ENCODE measurements around the gene TMEM114.

Gene TMEM114

DNA sequence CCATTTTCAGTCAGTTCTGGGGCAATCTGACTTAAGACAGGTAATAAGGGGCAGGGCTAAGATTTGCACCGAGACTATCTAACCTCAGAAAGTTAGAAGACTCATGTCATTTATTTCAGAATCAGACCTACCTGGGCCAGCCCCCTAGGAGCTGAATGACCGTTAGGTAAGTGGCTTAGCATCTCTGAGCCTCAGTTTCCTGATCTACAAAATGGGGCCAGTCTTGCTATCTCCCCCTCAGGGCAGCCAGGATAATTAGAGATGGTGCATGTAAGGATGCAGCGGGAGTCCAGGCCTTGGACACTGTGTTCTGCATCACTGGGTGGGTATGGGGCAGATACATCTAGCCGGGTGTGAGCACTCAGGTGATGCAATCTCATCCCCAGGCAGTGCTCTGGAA, 20.8 kb upstream of the TMEM114 start:
- no peak for DNase-seq

DNA sequence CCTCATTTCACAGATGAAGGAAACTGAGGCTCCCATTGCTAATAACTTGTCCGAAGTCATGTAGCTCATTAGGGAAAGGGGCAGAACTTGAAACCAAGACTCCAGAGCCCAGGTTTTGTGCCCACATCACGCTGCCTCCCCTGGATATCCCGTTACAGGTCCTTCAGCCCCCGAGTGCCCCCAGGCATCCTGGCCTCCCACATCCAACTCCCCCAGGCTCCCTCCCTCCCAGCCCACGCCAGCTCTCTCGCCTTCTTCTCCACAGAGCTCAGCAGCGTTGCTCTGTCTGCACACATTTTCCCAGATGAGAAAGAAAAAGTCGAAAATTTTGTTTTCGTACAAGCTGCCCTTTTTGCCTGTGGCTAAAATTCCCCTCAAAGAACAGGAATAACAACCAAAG, 16.9 kb upstream of the TMEM114 start:
- DNase-seq: no peak

DNA sequence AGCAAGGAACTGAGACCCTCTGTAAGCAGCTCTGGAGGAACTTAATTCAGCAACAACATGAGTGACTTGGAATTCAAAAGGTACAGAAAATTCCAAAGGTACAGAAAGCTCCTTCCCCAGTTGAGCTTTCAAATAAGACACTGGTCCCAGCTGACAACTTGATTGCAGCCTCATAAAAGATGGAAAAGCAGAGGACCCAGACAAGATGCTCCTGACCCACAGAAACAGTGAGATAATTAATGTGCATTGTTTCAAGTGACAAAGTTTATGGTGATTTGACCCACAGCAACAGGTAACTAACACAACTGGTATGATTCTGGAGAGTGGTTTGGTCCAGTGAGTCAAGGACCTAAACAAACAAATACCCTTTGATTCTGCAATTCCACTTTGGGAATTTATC, 15.2 kb upstream of the TMEM114 start:
- no peak for DNase-seq

DNA sequence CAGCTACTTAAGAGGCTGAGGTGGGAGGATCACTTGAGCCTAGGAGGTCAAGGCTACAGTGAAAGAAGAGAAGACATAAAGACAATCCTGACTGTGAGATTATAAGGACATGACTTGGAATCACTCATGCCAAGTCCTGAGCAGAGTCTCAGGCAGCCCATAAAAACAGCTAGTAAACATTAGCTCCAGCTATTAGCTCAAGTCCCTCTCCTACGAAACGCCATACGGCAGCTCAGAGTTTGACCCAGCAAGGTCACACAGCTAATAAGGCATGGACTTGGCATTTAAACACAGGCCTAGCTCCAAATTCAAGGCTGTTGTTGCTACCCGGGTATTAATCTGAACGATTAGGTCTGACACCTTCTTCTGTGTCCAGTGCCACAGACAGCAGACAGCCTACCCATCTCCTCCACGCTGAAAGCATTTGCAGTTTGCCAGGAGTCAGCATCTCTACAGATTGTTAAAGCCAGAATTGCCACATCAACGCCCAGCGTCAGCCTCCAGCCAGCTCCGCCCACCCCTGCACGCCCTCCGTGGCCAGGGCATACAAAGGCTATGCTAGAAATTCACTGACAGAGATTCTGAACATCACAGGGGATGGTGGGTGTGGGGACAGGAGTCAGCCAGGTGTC, 9.9 kb upstream of the TMEM114 start:
- no peak for DNase-seq

DNA sequence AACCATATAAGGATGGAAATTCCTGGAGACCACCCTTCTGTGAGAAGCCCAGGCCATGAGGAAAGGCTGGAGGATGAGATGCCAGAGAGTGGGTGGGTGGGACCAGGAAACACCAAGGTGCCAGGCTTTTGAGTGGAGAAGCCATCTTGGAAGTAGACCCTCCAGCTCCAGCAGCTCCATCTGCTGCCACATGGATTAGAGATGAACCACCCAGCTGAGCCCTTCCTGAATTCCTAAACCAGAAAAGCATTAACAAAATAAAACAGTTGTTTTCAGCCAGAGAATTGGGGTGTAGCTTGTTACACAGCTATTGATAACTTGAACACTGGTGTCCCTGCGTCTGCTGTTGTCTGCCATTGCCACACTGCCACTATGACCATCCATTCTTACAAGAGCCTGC, 6.3 kb upstream of the TMEM114 start:
- no peak for DNase-seq

DNA sequence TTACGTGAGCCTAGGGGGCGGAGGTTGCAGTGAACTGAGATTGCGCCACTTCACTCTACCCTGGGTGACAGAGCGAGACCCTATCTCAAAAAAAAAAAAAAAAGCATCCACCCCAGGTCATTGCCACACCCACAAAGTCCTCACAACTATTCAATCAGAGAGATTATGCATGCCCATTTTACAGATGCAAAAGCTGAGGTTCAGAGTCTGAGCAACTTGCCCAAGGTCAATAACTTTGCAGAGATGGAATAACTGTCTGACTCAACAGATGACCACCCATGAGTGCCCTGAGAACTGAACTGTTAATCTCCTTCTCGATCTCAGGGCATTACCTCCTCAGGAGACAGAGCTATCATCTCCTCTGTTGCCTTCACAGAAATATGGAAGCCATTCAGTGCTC, 5.5 kb upstream of the TMEM114 start:
- no peak for DNase-seq

DNA sequence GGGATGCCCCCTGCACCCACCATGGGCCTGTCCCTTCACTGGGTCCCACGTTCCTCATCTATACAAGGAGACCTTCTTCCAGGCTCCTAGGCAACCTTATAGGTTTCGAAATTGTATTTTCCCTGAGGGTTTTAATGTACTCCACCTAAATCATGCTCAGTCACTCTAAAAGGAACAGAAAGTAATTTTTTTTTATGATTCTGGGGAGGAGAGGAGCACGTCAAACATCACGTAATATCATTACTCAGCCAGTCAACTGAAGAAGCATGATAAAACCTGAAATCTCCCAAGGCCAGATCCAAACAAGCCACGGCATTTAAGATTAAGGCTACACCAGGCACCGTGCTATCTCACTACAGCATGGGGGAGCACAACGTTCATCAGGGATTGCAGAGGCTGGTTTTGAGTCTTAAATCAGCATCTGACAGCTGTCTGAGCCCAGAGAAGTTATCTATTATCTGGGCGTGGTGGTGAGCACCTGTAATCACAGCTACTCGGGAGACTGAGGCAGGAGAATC, 3.9 kb upstream of the TMEM114 start:
- DNase-seq: no peak

DNA sequence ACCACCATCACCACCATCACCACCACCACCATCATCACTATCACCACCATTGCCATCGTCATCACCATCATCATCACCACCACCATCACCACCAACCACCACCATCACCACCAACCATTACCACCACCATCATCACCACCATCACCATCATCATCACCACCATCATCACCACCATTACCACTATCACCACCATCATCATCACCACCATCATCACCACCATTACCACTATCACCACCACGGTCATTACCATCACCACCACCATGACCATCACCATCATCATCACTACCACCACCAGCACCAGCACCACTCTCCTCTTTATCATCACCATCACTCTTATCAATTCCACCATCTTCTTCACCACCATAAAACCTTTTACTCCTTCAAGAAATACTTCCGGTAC, 1.1 kb upstream of the TMEM114 start:
- no peak for DNase-seq

DNA sequence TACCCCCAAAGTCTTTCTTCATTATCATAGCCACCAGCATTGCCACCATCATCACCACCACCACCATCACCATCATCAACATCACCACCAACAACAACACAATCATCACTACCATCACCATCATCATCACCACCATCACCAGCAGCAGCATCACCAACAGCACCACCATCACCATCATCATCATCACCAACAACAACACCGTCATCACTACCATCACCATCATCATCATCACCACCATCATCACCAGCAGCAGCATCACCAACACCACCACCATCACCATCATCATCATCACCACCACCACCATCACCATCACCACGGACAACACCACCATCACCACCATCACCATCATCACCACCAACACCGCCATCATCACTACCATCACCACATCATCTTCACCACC, 500 bp upstream of the TMEM114 start:
- no peak for DNase-seq

DNA sequence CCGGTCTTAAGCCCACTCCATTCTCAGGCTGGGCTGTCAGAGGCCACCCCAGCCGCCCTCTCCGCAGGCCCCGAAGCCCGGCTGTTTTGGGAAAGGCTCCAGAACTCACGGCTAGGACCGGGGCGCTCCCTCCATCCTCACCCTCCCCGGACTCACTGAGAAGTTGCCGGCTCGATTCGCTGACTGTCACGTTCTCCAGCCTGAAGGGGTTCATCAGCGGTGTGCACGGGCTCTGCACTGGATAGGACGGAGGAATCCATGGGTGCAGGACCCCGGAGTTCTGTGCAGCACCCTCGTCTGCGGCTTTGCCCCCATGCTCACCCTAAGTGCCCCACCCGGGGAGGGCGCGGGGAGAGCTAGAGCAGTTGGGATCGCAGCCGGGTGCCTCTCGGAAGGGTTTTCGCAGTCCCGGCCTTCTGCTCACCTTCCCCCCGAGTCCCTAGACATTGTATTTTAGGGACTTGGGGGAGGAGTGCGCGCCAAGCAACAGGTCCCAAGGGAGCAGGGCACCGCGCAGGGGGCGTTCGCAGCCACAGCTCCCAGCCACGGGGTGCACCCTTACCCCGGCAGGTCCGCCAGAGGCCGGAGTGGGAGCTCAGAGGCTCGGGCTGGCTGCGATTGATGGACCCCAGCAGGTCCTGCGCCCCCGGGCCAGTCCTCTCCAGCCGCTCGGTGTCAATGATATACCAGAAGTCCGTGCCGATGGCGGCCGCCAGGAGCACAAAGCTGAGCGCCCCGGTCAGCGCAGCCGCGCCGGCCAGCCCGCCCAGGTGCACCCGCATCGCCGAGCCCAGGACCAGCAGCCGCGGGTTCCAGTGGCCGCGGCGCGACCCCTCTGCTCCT, 1.0 kb downstream of the TMEM114 start:
- no peak for DNase-seq

DNA sequence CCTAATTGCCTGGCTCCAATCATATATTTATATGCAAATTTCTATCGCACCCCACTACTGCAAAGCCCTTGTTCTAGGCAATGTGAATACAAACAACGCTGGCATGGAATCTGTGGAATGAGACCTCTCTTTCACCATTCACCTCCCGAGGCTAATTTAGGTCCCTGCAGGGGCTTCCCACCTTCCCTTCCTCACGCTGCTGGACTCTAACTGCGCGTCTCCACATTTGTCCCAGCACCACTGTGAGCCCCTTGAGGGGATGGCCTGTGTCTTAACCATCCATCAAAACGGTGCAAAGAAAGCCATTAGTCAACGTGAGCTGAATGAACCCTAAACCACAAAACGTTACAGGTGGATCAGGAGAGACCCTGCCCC, 1.6 kb downstream of the TMEM114 start:
- DNase-seq: no peak

DNA sequence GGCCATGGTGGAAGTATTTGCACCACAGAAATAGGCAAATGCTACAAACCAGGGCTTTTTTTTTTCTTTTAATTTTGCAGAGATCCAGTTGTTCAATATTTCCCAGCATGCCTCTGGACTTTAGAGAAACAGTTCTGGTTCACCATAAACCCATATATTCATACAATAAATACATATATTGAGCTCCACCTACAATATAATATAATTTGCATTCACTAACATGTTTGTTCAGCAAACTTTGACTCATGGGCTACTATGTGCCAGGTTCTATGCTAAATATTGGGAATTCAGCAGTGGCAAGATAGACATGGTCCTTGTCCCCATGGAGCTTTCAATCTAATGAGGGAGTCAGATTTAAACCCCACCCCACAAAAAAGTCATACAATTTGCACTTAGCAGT, 3.2 kb downstream of the TMEM114 start:
- no peak for DNase-seq

DNA sequence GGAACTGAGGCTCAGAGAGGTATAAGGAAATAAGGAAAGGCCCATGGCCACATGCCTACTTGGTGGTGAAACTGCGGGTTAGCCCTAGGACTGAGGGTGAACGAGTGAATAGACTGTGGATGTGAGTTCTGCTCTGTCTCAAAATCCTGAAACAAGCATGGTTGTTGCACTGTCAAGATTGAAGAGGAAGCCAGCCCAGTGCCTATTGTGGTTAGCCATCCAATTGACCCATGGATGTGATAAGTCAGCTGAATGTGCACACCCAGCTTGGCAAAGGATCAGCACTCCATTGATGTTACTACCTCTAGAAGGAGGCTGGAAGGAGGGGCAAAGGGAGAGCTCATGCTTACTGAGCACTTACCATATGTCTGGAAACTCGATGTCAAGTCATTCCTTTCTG, 4.5 kb downstream of the TMEM114 start:
- no peak for DNase-seq

DNA sequence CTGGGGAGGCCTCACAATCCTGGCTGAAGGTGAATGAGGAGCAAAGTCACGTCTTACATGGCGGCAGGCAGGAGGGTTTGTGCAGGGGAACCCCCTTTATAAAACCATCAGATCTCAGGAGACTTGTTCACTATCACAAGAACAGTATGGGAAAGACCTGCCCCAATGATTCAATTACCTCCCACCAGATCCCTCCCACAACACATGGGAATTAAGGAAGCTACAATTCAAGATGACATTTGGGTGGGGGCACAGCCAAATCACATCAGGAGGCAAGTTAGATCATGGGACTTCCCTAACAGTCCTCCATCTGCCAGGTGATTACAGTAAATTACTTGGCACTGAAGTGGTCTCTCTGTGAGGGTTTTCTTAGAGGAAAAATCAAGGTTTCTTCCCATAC, 5.3 kb downstream of the TMEM114 start:
- DNase-seq: no peak

DNA sequence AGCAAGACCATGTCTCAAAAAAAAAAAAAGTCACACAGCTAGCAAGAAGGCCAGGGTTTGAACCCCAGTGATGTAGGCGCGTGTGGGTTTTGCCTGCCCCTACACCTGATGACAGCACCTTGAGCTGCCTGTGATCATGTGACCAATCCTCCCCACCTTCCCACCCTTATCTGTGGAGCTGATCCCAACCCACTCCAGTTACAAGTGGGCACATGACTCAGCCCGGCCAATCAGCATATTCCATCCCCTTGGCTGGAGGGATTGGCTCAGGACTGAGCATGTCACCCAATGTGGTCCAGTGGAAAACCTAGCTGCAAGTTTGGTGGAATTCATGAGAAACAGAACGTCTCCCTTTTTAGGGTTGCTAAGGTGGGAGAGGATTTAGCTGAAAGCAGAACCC, 6.6 kb downstream of the TMEM114 start:
- no peak for DNase-seq

DNA sequence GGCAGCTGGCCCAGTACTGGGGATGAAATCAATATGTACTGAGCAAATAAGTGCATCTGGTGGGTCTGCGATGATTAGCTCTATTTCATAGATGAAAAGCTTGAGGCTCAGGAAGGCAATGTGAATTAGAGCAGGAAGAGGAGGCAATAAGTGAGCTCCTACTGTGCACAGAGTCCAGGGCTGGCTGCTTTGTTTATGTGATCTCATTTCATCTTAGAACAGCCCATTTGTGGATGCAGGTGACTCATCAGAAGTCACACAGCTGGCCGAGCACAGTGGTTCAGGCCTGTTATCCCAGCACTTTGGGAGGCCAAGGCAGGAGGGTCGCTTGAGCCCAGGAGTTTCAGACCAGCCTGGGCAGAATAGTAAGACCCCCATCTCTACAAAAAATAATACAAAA, 7.1 kb downstream of the TMEM114 start:
- no peak for DNase-seq

DNA sequence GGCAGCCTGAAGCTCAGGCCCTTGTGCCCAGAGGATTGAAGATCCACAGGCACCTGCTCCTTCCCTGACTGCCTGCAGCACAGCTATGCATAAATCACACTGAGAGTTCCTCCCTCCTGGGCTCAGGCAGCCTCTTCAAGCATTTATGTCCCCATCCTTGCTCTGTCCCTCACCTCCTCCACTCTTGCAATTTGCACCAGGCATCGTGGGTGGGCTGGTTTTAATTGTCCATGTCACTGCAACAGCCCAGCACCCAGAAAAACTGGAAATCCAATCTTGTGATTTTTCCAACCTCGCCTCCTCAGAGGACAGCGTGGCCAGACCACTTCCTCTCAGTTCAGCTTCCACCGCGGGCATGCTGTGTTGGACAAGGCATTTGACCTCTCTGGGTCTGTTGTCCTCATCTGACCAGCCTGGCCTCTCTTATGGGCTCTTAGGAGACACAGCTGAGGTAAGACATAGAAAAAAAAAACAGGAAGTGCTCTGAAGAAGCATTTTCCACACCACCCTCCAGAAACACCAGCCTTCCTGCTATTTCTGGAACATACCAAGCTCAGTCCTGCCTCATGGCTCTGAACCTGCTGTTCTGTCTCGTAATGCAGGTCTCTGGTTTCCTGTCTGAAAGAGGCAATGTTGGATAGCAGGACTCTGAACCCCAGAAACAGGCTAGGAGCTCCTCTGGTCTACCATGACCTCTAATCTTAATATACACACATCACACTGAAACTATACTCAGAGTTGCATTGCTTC, 8.3 kb downstream of the TMEM114 start:
- no peak for DNase-seq

DNA sequence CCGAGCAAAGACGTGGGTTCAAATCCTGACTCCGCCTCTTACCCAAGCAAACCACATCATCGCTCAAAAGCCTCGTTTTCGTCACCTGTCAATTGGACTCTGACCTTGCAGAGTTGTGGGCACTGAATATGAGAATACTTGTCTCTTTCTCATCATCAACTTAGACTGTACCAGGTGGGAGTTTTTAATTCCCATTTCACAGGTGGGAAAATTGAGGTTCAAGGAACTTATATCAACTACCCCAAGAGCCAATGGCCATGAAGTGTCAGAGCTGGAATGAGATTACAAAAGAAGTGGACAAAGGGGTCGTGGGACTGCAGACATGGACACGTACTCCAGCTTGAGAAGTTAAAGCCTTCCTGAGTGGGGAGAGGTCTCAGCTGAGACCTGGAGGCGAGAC, 10.8 kb downstream of the TMEM114 start:
- DNase-seq: no peak

DNA sequence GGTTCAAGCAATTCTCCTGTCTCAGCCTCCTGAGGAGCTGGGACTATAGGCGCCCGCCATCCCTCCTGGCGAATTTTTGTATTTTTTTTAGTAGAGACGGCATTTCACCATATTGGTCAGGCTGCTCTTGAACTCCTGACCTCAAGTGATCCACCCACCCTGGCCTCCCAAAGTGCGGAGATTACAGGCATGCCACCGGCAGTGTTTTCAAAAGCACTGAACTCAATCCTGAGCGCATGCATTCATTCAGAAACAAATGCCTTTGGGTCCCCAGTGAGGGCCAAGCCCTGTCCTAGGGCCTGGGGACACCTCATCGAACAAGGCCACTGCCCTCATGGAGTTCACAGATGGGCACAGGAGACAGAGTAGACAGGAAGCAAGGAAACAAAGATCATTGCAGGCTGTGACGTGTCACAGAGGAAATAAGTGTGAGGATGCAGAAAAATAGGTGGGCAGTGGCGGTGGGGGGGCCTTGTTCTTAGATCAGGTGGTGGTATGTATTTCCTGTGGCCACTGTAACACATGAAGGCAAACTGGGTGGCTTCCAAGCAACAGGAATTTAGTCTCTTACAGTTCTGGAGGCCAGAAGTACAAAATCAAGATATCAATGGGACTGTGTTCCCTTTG, 12.5 kb downstream of the TMEM114 start:
- DNase-seq: no peak

DNA sequence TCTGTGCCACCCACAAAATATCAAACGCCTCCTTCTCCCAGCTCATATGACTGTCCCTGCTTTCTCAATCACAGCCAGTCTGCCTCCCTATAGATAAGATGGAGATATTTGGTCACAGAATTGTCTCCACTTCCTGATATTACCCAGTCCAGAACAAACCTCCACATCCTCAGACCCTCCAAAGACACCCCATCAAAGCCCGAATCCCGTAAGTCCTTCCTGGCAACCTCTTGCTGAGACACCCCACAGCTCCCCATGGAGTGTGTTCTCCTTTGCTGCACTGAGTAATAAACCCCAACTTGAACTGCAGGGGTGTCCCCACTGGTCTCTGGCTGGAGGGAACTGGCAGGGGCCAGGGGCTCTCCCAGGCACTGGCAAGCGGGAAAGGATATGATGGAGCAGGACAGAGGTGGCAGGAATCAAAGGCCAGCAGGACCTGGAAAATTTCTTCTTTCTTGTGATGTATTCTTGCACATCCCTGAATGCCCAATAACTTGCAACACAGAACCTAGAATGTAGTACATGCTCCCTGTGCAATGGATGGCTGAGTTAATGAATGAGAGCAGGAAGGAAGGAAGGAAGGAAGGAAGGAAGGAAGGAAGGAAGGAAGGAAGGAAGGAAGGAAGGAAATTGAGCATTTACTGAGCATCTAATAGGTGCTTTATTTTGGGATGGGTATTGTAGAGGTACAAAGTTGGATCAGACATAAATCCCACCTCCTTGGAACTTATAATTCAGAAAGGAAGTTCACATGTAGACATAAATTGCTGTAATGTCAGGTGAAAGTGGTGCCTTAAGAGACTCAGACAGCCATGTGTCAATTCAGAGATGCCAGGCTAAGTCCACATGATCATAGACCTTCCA, 13.9 kb downstream of the TMEM114 start:
- no peak for DNase-seq

DNA sequence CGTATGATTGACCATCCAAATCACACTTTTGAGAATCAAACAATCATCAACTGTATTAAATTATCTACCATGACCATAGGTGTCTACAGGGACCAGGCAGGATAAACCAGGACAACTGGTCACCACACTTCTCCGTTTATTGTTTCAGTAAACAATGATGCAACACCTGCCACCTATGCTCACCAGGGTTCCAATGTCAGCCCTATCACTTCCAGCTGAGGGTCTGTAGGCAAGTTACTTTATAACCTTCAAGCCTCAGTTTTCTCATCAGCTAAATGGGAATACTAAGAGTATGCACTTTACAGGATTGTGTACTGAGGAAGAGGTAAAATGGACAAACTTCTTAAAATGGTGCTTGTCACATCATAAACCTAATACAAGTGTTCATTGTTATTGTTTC, 14.9 kb downstream of the TMEM114 start:
- DNase-seq: no peak

DNA sequence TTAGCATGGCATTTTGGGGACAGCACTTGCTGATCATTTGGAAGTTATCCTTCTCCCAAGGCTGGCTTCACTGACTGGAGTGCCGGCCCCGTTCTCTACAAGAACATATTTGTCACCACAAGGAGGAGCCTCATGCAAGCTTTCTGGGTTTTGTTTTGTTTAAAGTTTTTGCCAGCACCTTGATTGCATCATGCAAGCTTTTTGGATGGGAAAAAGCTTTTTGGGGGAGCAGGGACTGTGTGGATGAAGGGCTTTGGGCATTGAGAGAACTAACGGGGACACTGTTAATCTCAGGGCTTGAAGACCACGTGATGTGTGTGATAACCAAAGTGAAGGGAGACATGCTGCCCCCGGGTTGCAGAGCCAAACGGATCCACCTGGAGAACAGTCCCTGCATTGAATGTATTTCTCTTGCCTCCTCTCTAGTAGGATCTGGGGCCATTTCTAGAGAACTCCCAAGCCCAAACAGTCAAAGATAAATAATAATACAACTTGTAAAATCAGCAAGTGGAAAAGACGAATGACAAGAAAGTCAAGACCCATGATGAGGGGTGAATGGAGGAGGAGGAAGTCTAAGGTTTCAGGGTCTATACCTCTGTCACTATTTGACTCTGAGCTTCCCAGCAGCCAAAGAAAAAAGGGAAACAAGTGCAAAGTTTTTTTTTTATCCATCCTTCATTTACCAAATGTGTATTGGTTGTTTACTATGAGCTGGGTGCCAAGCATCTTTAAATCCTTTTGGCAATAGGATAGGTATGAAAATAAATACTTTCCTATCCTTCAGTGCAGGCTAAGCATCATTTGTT, 17.2 kb downstream of the TMEM114 start:
- no peak for DNase-seq

Data from activated CD4-positive, alpha-beta T cell treated with anti-CD3 and anti-CD28 coated beads, Interleukin-2, amount 50 U/mL, for 1 hour (primary cell).